ENCODE data around the gene TAX1BP3. TPM values are rescaled to one million over a fixed set of nuclear protein-coding genes. Genes with fewer than 3 reads are reported as not detected.
A peak's percentile ranks its signal among the peaks of the same experiment; 100 is the strongest.

TAX1BP3 gene
- total RNA-seq, 1 experiment from 2014 or later, result 76.3 TPM

DNA sequence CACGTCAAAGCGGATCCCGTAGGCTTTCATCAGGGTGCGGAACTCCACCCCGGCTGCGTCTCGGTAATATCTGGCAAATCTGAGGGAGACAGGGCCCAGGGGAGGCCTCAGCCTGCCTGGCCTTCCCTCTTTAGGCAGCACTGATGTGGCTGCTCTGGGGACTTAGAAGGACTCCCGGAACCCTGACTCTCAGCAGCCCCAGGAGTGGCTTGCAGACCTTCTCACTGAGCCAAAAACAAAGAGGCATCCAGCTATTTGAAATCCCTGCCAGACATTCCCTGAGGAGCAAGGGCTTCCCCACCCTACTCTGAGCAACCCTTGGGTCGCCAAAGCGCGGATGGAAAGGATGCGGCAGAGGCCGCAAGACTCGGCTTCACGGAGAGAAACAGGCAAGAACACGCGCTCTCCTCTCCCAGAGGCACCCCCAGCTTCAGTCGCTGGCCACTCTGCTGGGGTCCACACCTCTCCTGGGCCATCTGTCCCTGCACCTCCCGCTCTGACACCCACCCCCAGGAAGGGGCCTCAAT lies 19.7 kb upstream of the TAX1BP3 start:
- Histone ChIP-seq H2AFZ (ENCODE audit: low read length) (no peak overlapping the region), H2BK120ac (ENCODE audit: low read depth, low read length, poor library complexity, severe bottlenecking) (no peak overlapping the region), H4K20me1 (ENCODE audit: control insufficient read depth, insufficient read depth, insufficient read length) (peaks cover 3% of the 10 kb centered on the region), H3K14ac (ENCODE audit: insufficient read depth, low read length) (no peak overlapping the region), H3K18ac (ENCODE audit: insufficient read length, low read depth, low read length) (no peak overlapping the region), H3K9ac (ENCODE audit: extremely low read depth, insufficient read length, low read length) (no peak overlapping the region), H3K27me3 (ENCODE audit: insufficient read depth, low read length) (no peaks in the 10 kb centered on the region), H3K27ac (ENCODE audit: insufficient read length, low read depth, low read length) (no peak overlapping the region), H3K23me2 (ENCODE audit: insufficient read length, low read depth, low read length, poor library complexity, severe bottlenecking) (no peaks in the 10 kb centered on the region), H4K8ac (replicated peaks; ENCODE audit: insufficient read length, low read depth, low read length) (no peak overlapping the region), H2BK20ac (ENCODE audit: low read depth, low read length, poor library complexity, severe bottlenecking) (no peak overlapping the region), H4K5ac (ENCODE audit: insufficient read length, low read depth, low read length) (no peak overlapping the region), H2BK5ac (ENCODE audit: insufficient read length, low read length) (no peak overlapping the region), H3K23ac (ENCODE audit: insufficient read length, low read depth, low read length) (no peak overlapping the region), H4K91ac (ENCODE audit: insufficient read length, low read depth, low read length) (no peak overlapping the region), H3K79me2 (ENCODE audit: insufficient read depth, low read length) (no peaks in the 10 kb centered on the region), H3T11ph (ENCODE audit: low read length) (no peak overlapping the region), H3K9me3 (ENCODE audit: control insufficient read depth, low read depth, low read length) (no peaks in the 10 kb centered on the region), H3K79me1 (ENCODE audit: insufficient read depth, low read depth, low read length, poor library complexity, severe bottlenecking) (no peaks in the 10 kb centered on the region), H2BK15ac (ENCODE audit: low read depth, low read length) (no peak overlapping the region), H3K4me1 (ENCODE audit: insufficient read depth, low read length) (no peaks in the 10 kb centered on the region), H3K56ac (ENCODE audit: insufficient read length, low read depth, low read length) (no peak overlapping the region), H2BK12ac (ENCODE audit: insufficient read length, low read depth, low read length) (no peak overlapping the region), H3K4ac (ENCODE audit: low read depth, low read length) (no peak overlapping the region), H3K4me2 (ENCODE audit: insufficient read depth, insufficient read length, low read length) (no peak overlapping the region), H2AK5ac (ENCODE audit: insufficient read length, low read length) (no peak overlapping the region)
- no CpG with 5 or more reads among the region's 19 CpGs for WGBS (ENCODE audit: extremely low coverage, insufficient read length, low lambda C conversion rate)
- Mint-ChIP-seq H3K4me1 (peaks cover 0 to 17% of the 10 kb centered on the region in 2 experiments; a peak in 3 of 4 replicates), H3K9me3 (no peaks in the 10 kb centered on the region; a peak in 2 of 5 replicates), H3K27ac (peak overlapping the region in 1 of 3 experiments; percentile 45; a peak in 1 of 7 replicates), H3K4me3 (peak overlapping the region in 1 of 2 experiments; percentile 42; a peak in 1 of 5 replicates), H3K27me3 (ENCODE audit: low read depth) (no peaks in the 10 kb centered on the region), H3K36me3 (ENCODE audit: insufficient read depth in 1 of 3, low read depth in 3 of 3) (peaks cover 0 to 4% (median 0%) of the 10 kb centered on the region in 3 experiments; a peak in 1 of 7 replicates)
- DNase-seq, result no peak
- TF ChIP-seq, protein P1, sequence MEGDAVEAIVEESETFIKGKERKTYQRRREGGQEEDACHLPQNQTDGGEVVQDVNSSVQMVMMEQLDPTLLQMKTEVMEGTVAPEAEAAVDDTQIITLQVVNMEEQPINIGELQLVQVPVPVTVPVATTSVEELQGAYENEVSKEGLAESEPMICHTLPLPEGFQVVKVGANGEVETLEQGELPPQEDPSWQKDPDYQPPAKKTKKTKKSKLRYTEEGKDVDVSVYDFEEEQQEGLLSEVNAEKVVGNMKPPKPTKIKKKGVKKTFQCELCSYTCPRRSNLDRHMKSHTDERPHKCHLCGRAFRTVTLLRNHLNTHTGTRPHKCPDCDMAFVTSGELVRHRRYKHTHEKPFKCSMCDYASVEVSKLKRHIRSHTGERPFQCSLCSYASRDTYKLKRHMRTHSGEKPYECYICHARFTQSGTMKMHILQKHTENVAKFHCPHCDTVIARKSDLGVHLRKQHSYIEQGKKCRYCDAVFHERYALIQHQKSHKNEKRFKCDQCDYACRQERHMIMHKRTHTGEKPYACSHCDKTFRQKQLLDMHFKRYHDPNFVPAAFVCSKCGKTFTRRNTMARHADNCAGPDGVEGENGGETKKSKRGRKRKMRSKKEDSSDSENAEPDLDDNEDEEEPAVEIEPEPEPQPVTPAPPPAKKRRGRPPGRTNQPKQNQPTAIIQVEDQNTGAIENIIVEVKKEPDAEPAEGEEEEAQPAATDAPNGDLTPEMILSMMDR (conservative IDR thresholded peaks at IDR 0.05), result no peak
